ENCODE results near the gene CCDC15. TPM values are rescaled to one million over a fixed set of nuclear protein-coding genes. Genes with fewer than 3 reads are reported as not detected.

CCDC15 gene
- polyA plus RNA-seq, 2 of the 4 experiments (the other 2 are of a cell fraction), result 0.58 to 1.3 TPM

GRCh38 chr11:124983674-124984511, 29.9 kb downstream of the CCDC15 start:
- Histone ChIP-seq H3K4me3 (no peak overlapping the region), H3K9me3 (no peaks in the 10 kb centered on the region), H3K4me2 (no peak overlapping the region), H3K27ac (no peak overlapping the region), H3K4me1 (no peaks in the 10 kb centered on the region)
- DNase-seq (ENCODE audit: low read depth in 1 of 2, low spot score in 1 of 2) (no peak), FAIRE-seq (no peak), ATAC-seq (no peak)
- 63% methylated on average over 9 of the region's 17 CpGs for WGBS (ENCODE audit: missing lambda C conversion rate)
- POLR2A ChIA-PET, result no interaction called here
- CTCF ChIA-PET, result no interaction called here
- no peak for TF ChIP-seq MYC (IDR thresholded peaks at IDR 0.05; ENCODE audit: borderline replicate concordance, low read length)
- no peak for TF ChIP-seq NPAS2 (CRISPR knock-in tag; IDR thresholded peaks at IDR 0.05; ENCODE audit: borderline replicate concordance)
- TF ChIP-seq REST (IDR thresholded peaks at IDR 0.05), result no peak
- no peak for TF ChIP-seq KDM1A (IDR thresholded peaks at IDR 0.05; ENCODE audit: low read depth)

GRCh38 chr11:124984512-124984854, 30.5 kb downstream of the CCDC15 start:
- no peaks in the 10 kb centered on the region for H3K4me1 ChIP-seq
- ATAC-seq (no peak), DNase-seq (ENCODE audit: low read depth in 1 of 2, low spot score in 1 of 2) (no peak), FAIRE-seq (no peak)
- H3K4me3 ChIP-seq, result no peak overlapping the region
- POLR2A ChIA-PET, result no interaction called here
- no peaks in the 10 kb centered on the region for H3K9me3 ChIP-seq
- H3K27ac ChIP-seq, result no peak overlapping the region
- CTCF ChIA-PET, result no interaction called here
- 36% methylated on average over 1 of the region's 3 CpGs for WGBS (ENCODE audit: missing lambda C conversion rate)
- H3K4me2 ChIP-seq, result no peak overlapping the region
- TF ChIP-seq RCOR1 (IDR thresholded peaks at IDR 0.05; ENCODE audit: low read depth, low read length) (no peak), HOXB5 (CRISPR knock-in tag; IDR thresholded peaks at IDR 0.05) (no peak), SREBF2 (IDR thresholded peaks at IDR 0.05) (no peak), ZFP36 (IDR thresholded peaks at IDR 0.05; ENCODE audit: borderline replicate concordance, partially characterized antibody) (no peak), FOSL2 (IDR thresholded peaks at IDR 0.05) (no peak), FOSL2 (CRISPR knock-in tag; IDR thresholded peaks at IDR 0.05) (no peak), ZC3H11A (IDR thresholded peaks at IDR 0.05) (no peak)

GRCh38 chr11:124987096-124987495, 33.1 kb downstream of the CCDC15 start:
- ChIA-PET POLR2A (no interaction called here), CTCF (no interaction called here)
- Histone ChIP-seq H3K27ac (no peak overlapping the region), H3K4me2 (no peak overlapping the region), H3K4me1 (no peaks in the 10 kb centered on the region), H3K4me3 (no peak overlapping the region), H3K9me3 (no peaks in the 10 kb centered on the region)
- FAIRE-seq (no peak), DNase-seq (ENCODE audit: low read depth in 1 of 2, low spot score in 1 of 2) (no peak), ATAC-seq (no peak)
- WGBS (ENCODE audit: missing lambda C conversion rate), result 8% methylated on average over 1 of the region's 1 CpG
- TF ChIP-seq KDM1A (IDR thresholded peaks at IDR 0.05; ENCODE audit: low read depth) (no peak), ESRRA (IDR thresholded peaks at IDR 0.05; ENCODE audit: borderline replicate concordance, low read length) (no peak), EP300 (IDR thresholded peaks at IDR 0.05) (no peak), KDM5A (IDR thresholded peaks at IDR 0.05) (no peak), POLR2AphosphoS2 (conservative IDR thresholded peaks at IDR 0.05; ENCODE audit: low read length) (no peak), HOXB5 (CRISPR knock-in tag; IDR thresholded peaks at IDR 0.05) (no peak), HOXB13 (CRISPR knock-in tag; IDR thresholded peaks at IDR 0.05; ENCODE audit: low read depth) (no peak), TFCP2L1 (CRISPR knock-in tag; IDR thresholded peaks at IDR 0.05) (no peak), RAD21 (conservative IDR thresholded peaks at IDR 0.05 in 1 of 2, IDR thresholded peaks at IDR 0.05 in 1 of 2) (no peak), ZSCAN20 (CRISPR knock-in tag; IDR thresholded peaks at IDR 0.05) (no peak), NPAS2 (CRISPR knock-in tag; IDR thresholded peaks at IDR 0.05; ENCODE audit: borderline replicate concordance) (no peak), POLR2A (IDR thresholded peaks at IDR 0.05; ENCODE audit: low read length) (no peak), CBX2 (IDR thresholded peaks at IDR 0.05; ENCODE audit: borderline replicate concordance, low read depth) (no peak), JUNB (IDR thresholded peaks at IDR 0.05) (no peak)
